ENCODE data around the gene SAMD13.

Gene SAMD13

GRCh38 chr1:84373436-84374141 lies 72.1 kb downstream of the SAMD13 start:
- no peak for DNase-seq (ENCODE audit: low read depth)

DNA sequence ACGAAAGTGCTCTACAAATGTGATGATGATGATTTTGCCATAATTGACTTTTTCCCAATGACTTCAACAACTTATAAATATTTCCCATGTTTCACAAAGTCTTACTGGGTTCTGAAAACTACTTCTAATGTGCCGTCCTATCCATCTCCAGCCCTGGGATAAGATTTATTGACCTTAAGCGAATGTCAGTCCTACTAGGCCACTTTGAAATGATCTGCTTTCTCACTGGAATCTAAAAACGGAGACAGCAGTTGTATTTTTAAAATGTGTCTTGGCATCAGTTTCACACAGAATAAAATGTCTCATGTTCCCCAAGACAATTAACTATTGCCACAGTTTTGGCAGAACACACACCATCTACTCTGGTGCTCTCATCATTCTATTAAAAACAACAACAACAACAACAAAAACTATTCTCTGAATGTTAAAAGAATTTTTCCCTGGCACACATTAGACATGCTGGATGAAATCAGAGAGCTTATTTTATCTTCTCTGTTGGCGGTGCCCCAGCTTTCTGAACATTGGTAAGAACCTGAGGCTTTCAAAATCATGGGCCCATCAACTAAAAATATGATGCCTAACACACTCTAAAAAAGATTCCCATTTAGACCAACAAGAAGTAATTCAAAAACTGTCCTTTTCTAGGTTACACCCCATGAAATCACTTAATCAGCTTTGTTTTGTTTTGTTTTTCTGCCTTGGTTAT lies 73.6 kb downstream of the SAMD13 start:
- DNase-seq (ENCODE audit: low read depth), result no peak

DNA sequence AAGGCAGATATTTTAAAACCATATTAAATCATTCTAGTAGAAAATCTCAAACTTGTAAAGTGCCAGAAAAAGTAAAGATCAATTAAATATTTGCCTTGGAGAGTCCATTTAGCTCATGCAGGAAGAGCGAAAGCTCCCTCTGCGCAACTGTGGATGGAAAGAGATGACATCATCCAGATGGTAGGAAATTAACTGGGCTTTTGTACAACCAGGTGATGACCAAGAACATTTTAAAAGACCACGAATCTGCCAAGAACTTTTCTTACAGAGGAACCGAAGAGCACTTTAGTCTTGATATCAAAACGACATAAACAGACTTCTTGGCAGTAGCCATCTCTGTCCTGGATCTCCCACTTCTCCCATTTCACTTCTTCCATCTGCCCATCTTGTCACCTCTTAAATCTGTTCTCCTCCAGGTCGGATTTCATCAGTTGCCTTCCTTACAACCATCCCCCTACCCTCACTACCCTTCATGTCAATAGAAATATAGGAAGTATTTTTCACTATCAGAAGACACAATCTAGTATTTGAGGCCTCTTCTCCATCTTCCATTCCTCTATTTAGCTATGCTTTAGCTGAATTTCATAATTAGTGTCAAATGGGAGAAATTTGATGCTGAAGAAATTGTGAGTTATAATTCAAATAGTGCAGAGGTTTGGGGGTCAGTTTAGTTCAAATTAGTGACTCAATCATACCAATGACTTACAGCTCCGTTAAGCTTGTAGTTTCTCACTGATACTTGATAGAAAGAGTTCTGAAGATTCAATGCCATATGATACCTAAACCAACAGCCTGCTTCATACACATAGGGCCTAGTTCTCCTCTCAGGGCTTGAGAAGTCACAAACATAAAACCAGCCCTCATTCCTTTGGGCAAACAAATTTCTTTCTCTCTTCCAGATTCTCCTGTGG lies 74.7 kb downstream of the SAMD13 start:
- no peak for DNase-seq (ENCODE audit: low read depth)

GRCh38 chr1:84377480-84378095 lies 76.1 kb downstream of the SAMD13 start:
- DNase-seq (ENCODE audit: low read depth), result no peak

- no peak for DNase-seq (ENCODE audit: low read depth)
These were observed 77.8 kb downstream of the SAMD13 start for GRCh38 chr1:84379138-84379916.

GRCh38 chr1:84379917-84380180 lies 78.3 kb downstream of the SAMD13 start:
- no peak for DNase-seq (ENCODE audit: low read depth)

GRCh38 chr1:84382127-84382526 lies 80.6 kb downstream of the SAMD13 start:
- no peak for DNase-seq (ENCODE audit: low read depth)

GRCh38 chr1:84385347-84385746 lies 83.8 kb downstream of the SAMD13 start:
- no peak for DNase-seq (ENCODE audit: low read depth)

- no peak for DNase-seq (ENCODE audit: low read depth)
These were observed 85.4 kb downstream of the SAMD13 start for GRCh38 chr1:84386716-84387479.

- no peak for DNase-seq (ENCODE audit: low read depth)
These were observed 86.1 kb downstream of the SAMD13 start for GRCh38 chr1:84387480-84388163.

DNA sequence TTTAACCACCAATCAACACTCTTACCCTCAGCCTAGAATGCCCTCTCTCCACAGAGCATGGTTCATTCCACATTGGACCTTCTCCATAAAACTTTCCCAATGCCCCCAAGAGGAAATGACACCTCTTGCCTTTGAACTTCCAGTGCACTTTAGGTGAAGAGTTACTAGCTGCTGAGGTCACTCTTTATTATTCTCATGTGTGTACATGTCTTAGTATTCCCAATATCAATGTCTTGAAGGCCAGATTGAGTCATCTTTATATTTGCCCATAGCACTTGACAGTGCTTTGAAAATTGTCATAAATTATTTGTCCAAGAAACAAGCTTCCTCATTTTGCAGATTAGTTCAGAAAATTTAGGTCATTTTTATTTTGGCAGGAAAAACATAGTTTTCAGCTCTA lies 88.7 kb downstream of the SAMD13 start:
- no peak for DNase-seq (ENCODE audit: low read depth)

DNA sequence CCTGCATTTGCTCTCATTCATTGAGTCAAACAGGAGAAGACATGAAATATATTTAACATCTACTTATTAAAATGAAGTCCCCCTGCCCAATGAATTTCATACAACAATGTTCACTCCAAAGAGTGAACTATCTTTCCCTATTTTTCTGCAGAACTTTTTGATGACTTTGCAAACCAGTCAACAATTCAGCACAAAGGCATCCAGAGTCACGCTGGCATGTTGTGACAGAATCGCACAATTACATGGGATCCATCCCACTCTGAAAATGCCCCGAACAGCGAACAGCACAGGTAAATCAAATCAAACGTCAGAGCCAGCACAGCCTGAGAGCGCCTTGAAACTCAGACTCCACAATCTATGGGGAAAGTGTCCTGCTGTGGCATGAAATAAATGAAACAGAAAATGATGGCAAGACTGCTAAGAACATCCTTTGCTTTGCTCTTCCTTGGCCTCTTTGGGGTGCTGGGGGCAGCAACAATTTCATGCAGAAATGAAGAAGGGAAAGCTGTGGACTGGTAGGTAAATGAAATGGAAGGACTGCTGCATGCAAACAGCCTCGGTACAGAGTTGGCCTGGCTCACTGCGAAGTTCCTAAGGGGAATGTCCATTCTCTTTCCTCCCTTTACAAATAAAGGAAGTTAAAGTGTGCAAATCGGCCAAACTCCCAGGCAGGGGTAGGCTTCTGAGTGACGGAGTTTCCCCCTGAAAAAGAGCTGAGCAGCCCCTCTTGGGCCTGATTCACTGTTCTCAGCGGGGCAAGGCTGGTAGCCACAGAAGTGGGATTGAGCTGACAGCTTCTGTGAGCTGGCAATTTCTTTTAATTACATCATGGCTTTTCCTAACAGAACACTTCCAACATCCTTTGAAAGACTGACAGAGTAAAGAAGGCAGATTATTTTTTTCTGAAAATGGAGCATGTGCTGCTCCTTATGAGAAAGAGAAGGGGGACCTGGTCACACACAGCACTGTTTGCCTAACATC lies 97.0 kb downstream of the SAMD13 start, which contains the start of gene DNASE2B:
TSS of gene DNASE2B (plus strand) at position 310 of the 981 bp plus-strand sequence. CDS start at position 391, 81 bp downstream.
- no peak for DNase-seq (ENCODE audit: low read depth)

All from activated T-helper 1 cell treated with Interleukin-2 at 50 U/mL for 16 hours (primary cell).